ENCODE results near the gene MKS1. TPM values are rescaled to one million over a fixed set of nuclear protein-coding genes. Genes with fewer than 3 reads are reported as not detected.

The MKS1 gene
- total and polyA plus RNA-seq, 2 experiments from 2014 or later: 14.0 to 17.4 TPM

- no peaks in the 10 kb centered on the region for H3F3A ChIP-seq (replicated peaks; ENCODE audit: low read depth)
- peaks cover 18% of the 10 kb centered on the region; the same call in 1 of the 2 replicates for H3K27me3 ChIP-seq (ENCODE audit: insufficient read depth)
- H3K79me2 ChIP-seq (replicated peaks; ENCODE audit: insufficient read depth): no peaks in the 10 kb centered on the region
- no peak overlapping the region for H3K4me3 Mint-ChIP-seq
- peaks cover 4% of the 10 kb centered on the region; the same call in 2 of the 3 replicates for H3K9me3 Mint-ChIP-seq
- H3K4me1 Mint-ChIP-seq: peaks cover 10% of the 10 kb centered on the region
- H2AFZ ChIP-seq: no peak overlapping the region
- DNase-seq (ENCODE audit: low spot score) (no peak), ATAC-seq (no peak)
- H3K27ac ChIP-seq (ENCODE audit: low read depth): no peak overlapping the region
- H3K27ac Mint-ChIP-seq: no peak overlapping the region
- H3K4me3 ChIP-seq: no peak overlapping the region
- H3K27me3 Mint-ChIP-seq (ENCODE audit: insufficient read depth, low read depth, poor library complexity): no peaks in the 10 kb centered on the region
- no peaks in the 10 kb centered on the region for H3K36me3 ChIP-seq (ENCODE audit: insufficient read depth)
- H3K9me2 ChIP-seq (ENCODE audit: insufficient read depth): 0 out of 2 replicates have a peak, but pooled peaks cover 6% of the 10 kb centered on the region
- H3K36me3 Mint-ChIP-seq (ENCODE audit: low read depth): no peaks in the 10 kb centered on the region
- H3K4me1 ChIP-seq (ENCODE audit: insufficient read depth): peaks cover 3% of the 10 kb centered on the region; the same call in 1 of the 2 replicates
- no peak overlapping the region for H3K4me2 ChIP-seq
- TF ChIP-seq EZH2phosphoT487 (IDR thresholded peaks at IDR 0.05; ENCODE audit: unreplicated experiment) (no peak), JUNB (IDR thresholded peaks at IDR 0.05; ENCODE audit: unreplicated experiment) (no peak), ZNF462 (CRISPR knock-in tag; IDR thresholded peaks at IDR 0.05) (no peak), REST (IDR thresholded peaks at IDR 0.05; ENCODE audit: unreplicated experiment) (no peak), POLR2AphosphoS5 (IDR thresholded peaks at IDR 0.05; ENCODE audit: low read depth) (no peak), ETS1 (IDR thresholded peaks at IDR 0.05) (no peak), NANOG (IDR thresholded peaks at IDR 0.05; ENCODE audit: borderline replicate concordance) (no peak), EZH2 (IDR thresholded peaks at IDR 0.05; ENCODE audit: low read depth, unreplicated experiment) (no peak), STAT1 (IDR thresholded peaks at IDR 0.05; ENCODE audit: unreplicated experiment) (no peak), CTCF (conservative IDR thresholded peaks at IDR 0.05; ENCODE audit: low read depth in 2 of 2) (no peak), CREB1 (CRISPR knock-in tag; IDR thresholded peaks at IDR 0.05; ENCODE audit: low read depth) (no peak), ZNF331 (CRISPR knock-in tag; IDR thresholded peaks at IDR 0.05; ENCODE audit: low read depth) (no peak), ZNF114 (CRISPR knock-in tag; IDR thresholded peaks at IDR 0.05) (no peak)
- H4K20me1 ChIP-seq (replicated peaks; ENCODE audit: insufficient read depth): no peaks in the 10 kb centered on the region
Observed at GRCh38 chr17:58229881-58230280, 10.8 kb upstream of the MKS1 start.

Data from GM23338 (cell line).